ENCODE measurements around the gene FBXO21.

GRCh38 chr12:117167769-117168168, 22.5 kb downstream of the FBXO21 start:
- TF ChIP-seq, protein P1, sequence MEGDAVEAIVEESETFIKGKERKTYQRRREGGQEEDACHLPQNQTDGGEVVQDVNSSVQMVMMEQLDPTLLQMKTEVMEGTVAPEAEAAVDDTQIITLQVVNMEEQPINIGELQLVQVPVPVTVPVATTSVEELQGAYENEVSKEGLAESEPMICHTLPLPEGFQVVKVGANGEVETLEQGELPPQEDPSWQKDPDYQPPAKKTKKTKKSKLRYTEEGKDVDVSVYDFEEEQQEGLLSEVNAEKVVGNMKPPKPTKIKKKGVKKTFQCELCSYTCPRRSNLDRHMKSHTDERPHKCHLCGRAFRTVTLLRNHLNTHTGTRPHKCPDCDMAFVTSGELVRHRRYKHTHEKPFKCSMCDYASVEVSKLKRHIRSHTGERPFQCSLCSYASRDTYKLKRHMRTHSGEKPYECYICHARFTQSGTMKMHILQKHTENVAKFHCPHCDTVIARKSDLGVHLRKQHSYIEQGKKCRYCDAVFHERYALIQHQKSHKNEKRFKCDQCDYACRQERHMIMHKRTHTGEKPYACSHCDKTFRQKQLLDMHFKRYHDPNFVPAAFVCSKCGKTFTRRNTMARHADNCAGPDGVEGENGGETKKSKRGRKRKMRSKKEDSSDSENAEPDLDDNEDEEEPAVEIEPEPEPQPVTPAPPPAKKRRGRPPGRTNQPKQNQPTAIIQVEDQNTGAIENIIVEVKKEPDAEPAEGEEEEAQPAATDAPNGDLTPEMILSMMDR (IDR thresholded peaks at IDR 0.05 in 4 of 5, conservative IDR thresholded peaks at IDR 0.05 in 1 of 5) = no peak
- TF ChIP-seq POLR2A (IDR thresholded peaks at IDR 0.05) = no peak

Measured in gastrocnemius medialis (tissue), 4 donors.